Stimulated activated CD8-positive, alpha-beta memory T cell treated with anti-CD3 and anti-CD28 coated beads, Interleukin-15, amount 100 ng/mL, for 48 hours (primary cell): ENCODE results near the gene KAT14.
"Not testable (repeated sequence)": the region's sequence is repeated elsewhere in the genome, so short reads cannot be mapped to it uniquely, and the experiment has no call there.

Experiments used
- DNase-seq, 2 donors: peaks; one replicate each; pipeline ENCODE4 v3.0.0-alpha.2; 2020; ENCODE audit warnings: low read depth in 2 of 2

The KAT14 gene

DNA sequence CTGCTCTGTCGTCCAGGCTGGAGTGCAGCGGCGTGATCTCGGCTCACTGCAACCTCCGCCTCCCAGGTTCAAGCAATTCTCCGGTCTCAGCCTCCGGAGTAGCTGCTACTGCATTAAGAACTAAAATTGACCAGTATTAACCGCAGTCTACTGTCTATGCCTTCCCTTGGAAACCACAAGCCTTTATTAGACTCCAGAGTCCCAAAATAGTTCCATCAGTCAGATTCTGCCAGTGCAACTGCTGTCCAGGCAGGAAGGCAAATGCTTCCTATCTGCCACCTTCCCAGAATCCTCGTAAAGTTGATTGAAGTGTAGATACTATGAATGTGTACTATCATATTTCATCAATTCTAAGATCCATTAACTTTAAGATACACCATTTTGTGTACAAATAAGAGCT, 16.7 kb downstream of the KAT14 start:
- no peak for DNase-seq

DNA sequence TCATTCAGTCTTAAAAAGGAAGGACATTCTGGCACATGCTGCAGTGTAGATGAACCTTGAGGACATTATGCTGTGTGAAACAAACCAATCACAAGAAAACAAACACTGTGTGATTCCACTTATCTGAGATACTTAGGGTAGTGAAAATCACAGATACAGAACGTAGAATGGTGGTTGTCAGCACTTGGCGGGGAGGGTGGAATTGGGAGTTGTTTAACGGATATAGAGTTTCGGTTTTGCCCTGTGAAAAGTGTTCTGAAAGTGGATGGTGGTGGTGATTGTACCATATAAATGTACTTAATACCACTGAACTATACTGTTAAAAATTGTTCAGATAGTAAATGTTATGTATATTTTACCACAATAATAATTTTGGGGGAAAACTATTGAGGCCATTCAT, 18.4 kb downstream of the KAT14 start:
- no peak for DNase-seq

DNA sequence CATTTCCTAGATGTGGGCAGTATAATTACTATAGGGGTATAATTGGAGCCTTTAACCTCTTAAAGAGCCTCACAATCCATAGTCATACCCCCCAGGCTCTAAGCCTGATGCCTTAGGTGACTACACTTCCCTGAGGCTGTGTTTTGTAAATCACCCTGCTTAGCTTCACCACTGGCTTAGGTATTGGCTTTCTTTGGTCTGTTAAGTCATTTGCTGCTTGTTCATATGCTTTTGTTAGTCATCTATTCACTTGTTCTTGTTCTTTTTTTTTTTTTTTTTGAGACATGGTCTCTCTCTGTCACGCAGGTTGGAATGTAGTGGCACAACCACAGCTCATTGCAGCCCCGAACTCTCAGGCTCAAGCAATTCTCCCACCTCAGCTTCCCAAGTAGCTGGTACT, 26.7 kb downstream of the KAT14 start:
- DNase-seq, result no peak

DNA sequence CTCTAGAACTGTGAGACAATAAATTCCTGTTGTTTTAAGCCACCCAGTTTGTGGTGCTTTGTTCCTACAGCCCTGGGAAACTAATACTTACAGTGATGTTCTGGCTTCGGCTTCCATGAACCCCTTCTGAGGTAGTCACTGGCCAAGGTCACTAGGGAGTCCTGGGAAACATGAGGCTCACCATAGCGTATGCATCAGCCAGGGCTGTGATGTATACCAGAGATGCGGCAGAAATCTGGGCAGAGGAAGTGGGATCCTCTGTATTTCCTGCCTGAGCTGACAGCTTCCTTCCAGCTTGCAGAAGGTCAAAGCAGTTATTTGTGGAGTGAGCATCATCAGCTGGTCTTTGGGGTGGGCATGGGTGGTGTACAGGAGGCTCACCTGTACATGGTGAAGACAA, 27.9 kb downstream of the KAT14 start:
- no peak for DNase-seq

DNA sequence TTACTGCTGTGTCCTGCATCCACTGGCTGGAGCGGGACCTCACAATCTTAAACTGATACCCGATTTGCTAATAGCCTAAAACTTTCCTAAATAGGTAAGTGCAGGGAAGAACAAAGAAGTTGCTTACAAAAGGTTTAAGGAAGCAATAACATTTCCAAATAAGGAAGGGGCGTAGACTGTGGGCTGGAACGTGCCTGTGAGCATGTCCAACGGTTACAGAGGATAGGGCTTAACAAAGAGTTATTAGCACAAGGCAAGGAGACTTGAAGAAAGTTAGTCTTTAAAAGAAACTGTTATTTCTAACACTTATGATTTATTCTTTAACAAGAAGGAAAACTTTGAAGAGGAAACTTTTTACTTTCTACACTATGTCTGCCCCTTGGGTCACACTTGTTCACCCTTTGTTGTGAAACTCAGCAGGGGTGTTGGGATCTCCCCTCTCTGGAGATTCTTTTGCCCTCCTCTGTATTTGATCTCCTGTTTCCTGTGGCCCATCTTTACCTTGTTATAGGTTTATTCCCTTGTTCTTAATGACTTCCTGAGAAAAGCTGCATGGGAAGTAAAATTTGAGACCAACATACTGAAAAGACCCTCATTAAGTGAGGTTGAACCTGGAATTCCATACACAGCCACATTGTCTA, 28.7 kb downstream of the KAT14 start:
- DNase-seq, result no peak

DNA sequence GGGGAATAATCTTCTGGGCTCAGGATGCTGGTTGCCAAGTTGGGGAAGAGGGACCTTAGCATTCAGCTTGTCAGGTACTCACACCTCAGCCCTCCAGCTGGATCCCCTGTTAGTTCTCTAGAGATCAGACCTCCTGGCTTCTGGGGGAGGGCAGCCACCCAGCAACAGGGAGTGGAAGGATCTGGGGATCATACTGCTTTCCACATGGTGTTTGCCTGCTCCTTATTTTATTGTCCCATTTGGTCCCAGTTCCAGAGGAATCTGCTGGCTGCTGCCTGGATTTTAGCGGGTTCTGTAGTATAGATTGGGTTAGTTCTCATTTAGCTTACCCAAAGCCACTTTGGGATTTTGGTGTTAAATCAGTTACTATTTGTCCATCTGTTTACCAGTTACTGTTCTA, 29.3 kb downstream of the KAT14 start:
- DNase-seq, result no peak

DNA sequence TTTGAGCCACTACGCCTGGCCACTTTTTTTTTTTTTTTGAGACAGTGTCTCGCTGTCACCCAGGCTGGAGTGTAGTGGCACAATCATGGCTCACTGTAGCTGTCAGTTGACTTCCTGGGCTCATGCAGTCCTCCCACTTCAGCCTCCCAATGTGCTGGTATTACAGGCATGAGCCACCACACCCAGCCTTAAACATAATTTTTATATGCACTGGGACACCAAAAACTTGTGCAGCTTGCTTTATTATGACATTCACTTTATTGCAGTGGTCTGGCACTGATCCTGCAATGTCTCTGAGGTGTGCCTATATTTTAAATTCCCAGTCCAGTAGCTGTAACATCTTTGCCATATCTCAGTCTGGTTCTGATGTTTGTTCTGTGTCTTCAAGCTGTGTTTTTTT, 34.7 kb downstream of the KAT14 start:
- no peak for DNase-seq

DNA sequence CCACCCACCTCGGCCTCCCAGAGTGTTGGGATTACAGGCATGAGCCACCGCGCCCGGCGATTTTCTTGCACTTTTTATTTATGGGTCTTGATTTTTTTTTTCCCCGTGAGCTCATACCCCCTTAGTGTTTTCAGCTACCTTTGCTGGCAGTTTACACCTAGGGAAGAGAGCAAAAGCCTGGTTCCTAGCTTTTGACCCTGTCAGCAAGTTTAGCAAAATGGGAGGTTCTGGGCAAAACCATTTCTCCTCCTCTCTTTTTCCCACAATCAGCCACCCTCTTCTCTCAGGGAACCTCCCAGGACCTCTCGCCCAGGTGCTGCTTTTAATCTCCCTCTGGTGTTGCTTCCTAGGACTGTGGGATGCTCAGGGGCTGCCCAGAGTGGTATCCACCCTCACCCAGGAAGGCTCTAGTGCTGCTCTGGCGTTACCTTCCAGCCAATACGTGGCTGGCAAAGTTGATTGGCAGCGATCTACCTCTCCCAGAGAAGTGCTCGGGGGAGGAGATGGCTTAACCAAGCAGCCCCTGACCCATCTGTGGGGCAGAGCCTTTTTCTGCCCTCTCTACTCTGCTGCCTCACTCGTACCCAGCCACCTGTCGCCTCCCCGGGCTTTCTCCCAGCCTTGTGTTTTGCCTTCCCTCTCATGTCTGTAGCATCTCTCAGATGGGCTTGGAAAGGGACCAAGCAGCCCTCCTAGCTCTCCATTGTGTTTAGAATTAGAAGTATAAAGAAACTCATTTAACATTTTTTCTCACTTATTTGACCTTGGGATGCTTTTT, 37.4 kb downstream of the KAT14 start:
- no peak for DNase-seq

DNA sequence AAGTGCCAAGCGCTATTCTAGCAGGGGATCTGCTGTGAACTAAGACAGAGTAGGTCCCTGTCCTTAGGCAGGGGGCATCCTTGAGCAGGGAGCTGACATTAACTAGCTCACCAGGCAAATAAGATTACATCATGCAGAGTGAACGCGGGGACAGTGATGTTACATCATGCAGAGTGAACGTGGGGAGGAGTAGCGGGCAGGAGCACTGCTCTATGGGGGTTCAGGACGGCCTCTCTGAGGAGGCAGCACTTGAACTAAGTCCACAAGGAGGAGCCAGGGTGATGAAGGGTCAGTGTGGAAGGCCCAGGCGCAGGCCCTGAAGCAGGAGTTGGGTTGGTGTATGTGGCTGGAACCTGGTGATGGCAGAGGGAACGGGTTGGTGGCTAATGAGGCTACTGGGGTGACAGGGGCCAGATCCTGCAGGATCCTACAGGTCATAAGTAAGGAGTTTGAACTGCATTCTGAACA, 38.7 kb downstream of the KAT14 start:
- no peak for DNase-seq

DNA sequence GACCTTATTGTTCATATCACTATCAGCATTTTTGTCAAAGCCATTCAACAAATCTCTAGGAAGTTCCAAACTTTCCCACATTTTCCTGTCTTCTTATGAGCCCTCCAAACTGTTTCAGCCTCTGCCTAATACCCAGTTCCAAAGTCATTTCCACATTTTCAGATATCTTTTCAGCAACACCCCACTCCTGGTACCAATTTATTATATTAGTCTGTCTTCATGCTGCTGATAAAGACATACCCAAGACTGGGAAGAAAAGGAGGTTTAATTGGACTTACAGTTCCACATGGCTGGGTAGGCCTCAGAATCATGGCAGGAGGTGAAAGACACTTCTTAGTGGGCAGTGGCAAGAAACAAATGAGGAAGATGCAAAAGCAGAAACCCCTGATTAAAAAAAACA, 42.7 kb downstream of the KAT14 start:
- DNase-seq, result not testable (repeated sequence)

DNA sequence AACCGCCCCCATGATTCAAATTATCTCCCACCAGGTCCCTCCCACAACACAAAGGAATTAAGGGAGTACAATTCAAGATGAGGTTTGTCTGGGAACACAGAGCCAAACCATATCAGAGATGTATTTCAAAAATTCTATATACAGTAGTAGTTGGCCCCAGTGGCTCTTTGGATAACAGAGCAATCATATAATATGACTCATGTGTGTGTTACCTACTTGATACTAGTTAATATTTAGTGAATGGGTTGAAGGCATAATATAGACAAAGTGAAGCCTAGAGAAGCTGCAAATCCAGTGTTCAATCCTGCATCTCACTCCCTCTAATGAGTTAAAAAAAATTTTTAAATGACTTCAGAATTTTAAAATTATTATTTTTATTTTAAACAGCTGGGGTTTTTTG, 43.2 kb downstream of the KAT14 start:
- DNase-seq, result no peak

DNA sequence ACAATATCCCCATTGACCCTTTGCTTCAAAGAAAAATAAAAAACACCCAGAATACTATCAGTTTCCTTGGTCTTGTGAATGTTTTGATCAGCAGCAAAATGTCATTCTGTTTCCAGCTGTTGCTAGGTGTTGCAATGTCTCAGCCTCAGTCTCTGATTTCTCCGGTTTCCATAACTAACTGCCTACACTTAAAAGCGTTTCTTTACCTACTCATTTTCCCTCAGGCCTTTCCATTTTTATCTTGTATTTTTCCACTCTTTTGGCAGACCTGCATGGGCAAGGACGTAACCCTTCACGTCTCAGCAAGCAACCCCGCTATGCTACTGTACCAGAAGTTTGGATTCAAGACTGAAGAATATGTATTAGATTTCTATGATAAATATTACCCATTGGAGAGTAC, 49.4 kb downstream of the KAT14 start:
- DNase-seq, result no peak

DNA sequence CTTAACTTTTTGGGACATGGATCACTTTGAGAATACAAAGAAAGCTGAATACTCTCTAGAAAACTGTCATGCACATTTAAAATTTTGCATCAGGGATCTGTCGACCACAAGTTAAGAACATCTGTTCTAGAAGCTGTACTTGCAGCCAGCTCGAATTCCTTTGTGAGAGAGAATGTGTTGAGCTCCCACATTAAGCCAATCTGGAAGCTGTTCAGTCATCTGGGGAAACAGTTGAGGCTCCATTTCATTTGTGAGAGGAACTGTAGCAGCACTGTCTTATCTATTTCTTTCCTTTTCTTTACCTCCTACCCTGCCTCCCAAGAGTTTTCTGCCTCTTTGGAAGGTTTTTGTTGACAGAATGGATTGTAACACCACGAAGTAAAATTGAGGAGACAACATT, 50.8 kb downstream of the KAT14 start:
- DNase-seq, result no peak

DNA sequence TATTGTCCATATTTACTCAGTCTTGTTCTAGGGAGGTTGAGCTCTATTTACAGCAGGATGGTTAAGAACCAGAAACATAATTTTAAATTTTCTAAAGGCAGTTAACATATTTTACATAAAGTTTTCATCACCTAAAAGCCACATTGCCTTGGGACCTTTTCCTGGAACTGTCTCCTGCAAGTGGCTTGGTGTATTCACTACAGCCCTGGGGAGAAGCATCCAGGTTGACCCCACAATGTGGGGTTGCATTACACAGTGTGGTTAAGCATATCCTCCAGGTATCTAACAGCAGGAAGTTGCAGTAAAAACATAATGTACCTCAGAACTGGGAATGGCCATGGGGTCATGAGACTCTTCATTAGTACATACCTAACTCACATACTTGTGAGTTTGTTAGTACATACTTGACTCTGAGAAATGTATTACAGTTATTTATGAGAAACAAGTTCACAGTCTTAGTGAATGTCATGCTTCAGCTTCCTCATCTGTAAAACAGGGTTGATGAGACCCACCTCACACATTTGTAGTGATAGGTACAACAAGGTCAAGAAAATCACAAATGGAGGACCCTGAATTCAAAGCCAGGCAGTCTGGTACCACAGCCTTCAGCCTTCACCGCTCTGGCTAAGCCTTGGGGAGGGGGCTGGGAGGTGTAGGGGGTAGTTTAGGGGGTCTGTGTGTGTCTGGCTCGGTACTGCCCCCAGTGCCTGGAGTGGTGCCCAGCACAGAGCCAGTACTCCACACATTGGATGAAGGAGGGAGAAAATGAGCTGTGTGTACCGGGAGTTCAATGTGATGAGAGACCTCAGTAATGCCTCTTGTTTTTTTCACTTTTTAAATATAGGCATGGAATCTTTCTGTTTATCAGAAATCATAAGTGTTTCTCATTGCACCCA, 52.9 kb downstream of the KAT14 start:
- DNase-seq, result no peak

DNA sequence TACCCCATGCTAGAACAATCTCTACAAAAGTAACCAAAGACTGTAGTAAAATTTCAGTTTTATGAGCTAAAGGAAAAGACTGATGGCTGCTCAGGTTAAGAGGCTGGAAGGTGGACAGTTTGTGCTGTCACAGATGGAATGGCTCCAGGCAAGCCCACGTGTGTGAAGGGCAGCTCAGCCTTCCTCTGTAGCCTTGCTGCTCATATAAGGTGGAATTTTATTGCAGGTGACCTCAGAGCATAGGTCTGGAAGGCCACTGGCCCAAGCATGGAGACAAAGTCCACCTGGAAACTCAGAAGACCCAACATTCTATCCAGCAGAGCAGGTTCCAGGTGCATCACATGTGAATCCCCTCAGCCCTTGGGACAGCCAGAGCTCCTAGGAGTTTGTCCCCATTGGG, 53.6 kb downstream of the KAT14 start:
- DNase-seq, result no peak

DNA sequence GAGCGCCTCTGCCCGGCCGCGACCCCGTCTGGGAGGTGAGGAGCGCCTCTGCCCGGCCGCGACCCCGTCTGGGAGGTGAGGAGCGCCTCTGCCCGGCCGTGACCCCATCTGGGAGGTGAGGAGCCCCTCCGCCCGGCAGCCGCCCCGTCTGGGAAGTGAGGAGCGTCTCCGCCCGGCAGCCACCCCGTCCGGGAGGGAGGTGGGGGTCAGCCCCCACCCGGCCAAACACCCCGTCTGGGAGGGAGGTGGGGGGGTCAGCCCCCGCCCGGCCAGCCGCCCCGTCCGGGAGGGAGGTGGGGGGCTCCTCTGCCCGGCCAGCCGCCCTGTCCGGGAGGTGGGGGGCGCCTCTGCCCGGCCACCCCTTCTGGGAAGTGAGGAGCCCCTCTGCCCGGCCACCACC, 56.8 kb downstream of the KAT14 start:
- not testable (repeated sequence) for DNase-seq

DNA sequence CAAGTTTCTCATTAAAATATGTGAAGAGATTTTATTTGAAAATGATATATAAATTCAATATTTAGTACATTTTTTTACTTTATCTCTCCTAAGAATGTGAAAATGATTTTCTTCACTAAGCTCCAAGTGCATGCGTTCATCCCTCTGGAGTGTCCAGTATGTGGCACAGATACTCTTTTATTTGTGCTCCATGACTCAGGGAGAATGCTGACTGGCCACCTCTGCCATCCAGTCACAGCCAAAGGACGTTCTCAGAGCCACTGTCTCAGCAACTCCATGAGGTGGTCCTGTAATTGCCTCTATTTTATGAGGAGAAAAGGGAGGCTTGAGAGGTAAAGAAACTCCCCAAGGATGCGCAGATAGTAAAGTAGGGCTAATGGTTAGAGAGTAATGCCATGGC, 58.3 kb downstream of the KAT14 start:
- DNase-seq, result no peak

DNA sequence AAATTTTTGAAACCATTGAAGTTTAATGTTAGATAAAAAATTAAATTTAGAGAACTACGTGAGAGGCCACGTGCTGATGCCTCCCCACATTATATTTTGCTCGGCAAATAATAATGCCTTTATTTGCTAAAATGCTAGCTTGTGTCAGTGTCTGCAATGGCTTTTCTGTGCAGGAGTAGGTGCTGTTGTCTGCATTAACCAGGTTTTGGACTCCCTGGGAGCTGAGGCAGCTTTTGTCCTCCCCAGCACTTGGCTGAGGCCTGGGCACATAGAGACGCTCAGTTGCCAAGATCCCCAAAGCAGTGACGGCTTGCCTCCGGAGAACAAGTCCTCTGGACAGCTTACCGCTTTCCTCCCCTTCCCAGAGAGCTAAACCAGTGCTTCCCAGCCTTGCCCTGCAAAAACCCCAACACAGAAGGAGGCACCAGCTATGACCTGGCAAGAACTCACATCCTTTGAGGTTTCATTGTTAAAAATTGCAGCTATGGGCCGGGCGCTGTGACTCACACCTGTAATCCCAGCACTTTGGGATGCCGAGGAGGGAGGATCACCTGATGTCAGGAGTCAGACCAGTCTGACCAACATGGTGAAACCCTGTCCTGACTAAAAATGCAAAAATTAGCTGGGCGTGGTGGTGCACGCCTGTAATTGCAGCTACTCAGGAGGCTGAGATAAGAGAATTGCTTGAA, 59.9 kb downstream of the KAT14 start:
- DNase-seq, result no peak

DNA sequence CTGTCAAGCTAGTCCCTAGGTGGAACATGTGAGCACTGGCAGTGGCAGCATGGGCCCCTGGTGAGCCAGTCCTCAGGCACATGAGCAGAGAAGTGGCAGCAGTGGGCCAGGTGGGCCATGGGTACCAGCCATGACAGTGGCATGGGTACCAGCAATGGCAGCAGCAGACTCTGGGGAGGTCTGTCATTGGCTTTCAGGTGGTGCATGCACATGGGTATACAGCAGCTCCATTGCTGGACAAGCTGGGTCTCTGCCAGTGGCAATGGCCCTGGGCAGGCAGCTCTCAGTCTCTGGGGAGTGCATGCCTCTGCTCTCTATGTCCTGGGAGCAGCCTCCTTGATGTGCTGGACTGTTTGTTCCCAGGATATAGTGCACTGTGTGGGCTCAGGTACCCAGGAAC, 65.3 kb downstream of the KAT14 start:
- no peak for DNase-seq

DNA sequence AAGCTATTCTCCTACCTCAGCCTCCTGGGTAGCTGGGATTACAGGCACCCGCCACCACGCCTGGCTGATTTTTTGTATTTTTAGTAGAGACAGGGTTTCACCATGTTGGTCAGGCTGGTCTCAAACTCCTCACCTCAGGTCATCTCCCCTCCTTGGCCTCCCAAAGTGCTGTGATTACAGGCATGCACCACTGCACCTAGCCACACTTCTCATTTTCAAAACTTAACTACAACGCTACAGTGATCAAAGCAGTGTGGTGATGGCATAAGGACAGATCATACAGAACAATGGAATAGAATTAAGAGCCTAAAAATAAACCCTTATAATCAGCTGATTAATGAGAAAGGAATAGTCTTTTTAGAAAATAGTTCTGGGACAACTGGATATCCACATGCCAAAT, 66.0 kb downstream of the KAT14 start:
- not testable (repeated sequence) for DNase-seq

DNA sequence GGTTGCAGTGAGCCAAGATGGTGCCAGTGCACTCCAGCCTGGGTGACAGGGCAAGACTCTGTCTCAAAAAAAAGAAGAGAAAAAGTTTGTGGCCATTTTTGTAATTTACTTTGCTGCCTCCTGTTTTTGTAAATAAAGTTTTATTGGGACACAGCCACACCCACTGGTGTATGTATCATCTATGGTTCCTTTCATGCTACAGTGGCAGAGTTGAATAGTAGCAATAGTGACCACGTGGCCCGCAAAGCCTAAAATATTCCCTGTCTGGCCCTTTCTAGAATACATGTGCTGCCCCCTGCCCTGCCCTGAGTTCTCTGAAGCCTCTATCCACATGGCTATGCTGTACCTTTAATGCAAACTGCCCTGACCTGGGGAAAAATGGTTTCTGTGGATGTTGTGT, 75.3 kb downstream of the KAT14 start:
- DNase-seq, result no peak

DNA sequence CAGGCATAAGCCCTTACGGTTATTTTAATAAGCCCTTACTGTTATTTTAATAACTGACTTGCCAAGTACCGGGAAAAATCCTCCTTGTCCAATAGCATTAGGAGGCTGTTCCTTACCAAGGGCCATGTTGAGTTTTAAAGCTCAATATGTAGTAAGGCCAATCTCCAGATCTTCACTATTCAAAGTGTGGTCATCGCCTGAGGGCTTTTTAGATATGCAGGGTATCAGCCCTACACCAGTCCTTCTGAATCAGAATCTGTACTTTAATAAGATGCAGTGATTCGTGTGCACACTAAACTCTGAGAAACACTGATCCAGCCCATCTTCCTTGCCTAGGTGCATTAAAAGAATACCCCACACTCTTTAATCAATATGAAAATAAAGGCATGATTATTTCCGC, 77.9 kb downstream of the KAT14 start:
- no peak for DNase-seq
